Spinal cord (tissue), 4 donors: ENCODE measurements around the gene ATXN2L. TPM values are rescaled to one million over a fixed set of nuclear protein-coding genes. Genes with fewer than 3 reads are reported as not detected.

Experiments
- polyA plus RNA-seq, 2 donors: library from polyadenylated mRNA; unstranded; fragments of 120-200 nt; gene quantifications; one replicate each; pipeline ENCODE4 v1.2.1, GENCODE V29; 2013; ENCODE audit not compliant: insufficient read length in 2 of 2
- small RNA-seq: library from RNA; depleted of rRNA; stranded (forward); fragments of <200 nt; gene quantifications from one replicate; pipeline ENCODE3, GENCODE V24; 2014; ENCODE audit warnings: low replicate concordance
- total RNA-seq, 2 donors: library from RNA; depleted of rRNA in 1 of 2; stranded (reverse); fragments of 120-200 nt in 1 of 2; fragments of >200 nt in 1 of 2; gene quantifications; one replicate each; pipeline versions ENCODE4 v1.2.3 to v1.2.4, GENCODE V29; 2013 to 2014

ATXN2L gene
- total and polyA plus RNA-seq, 4 donors: 40.1 to 159 (median 89.5) TPM

Small RNA genes within 50 kb of the gene (small RNA-seq; reads per million reads assigned to genes)
- gene RF00416: not detected

Other genes starting within 250 kb of the ATXN2L start
- gene SULT1A2, start 225.9 kb upstream of the ATXN2L start, total RNA-seq: 1 to 10 TPM in 1 of 2 donors, under 1 TPM in 1; 0.50 to 2.8 TPM
- gene SULT1A2, start 225.9 kb upstream of the ATXN2L start, polyA plus RNA-seq: 1 to 10 TPM; 1.4 to 2.6 TPM
- 10 to 100 TPM; 18.8 to 73.9 TPM for gene SULT1A1, start 213.0 kb upstream of the ATXN2L start, total RNA-seq
- gene SULT1A1, start 213.0 kb upstream of the ATXN2L start, polyA plus RNA-seq: 10 to 100 TPM; 24.2 to 35.4 TPM
- under 1 TPM; 0.10 to 0.72 TPM for gene NPIPB8, start 184.9 kb upstream of the ATXN2L start, total RNA-seq
- 1 to 10 TPM; 1.6 to 2.4 TPM for gene NPIPB8, start 184.9 kb upstream of the ATXN2L start, polyA plus RNA-seq
- gene EIF3C, start 111.5 kb upstream of the ATXN2L start, total RNA-seq: 100 to 1,000 TPM; 126 to 465 TPM
- gene EIF3C, start 111.5 kb upstream of the ATXN2L start, polyA plus RNA-seq: 100 to 1,000 TPM; 318 to 475 TPM
- gene NPIPB9, start 71.2 kb upstream of the ATXN2L start, total RNA-seq: 1 to 10 TPM; 3.1 to 3.4 TPM
- 1 to 10 TPM; 2.5 to 4.2 TPM for gene NPIPB9, start 71.2 kb upstream of the ATXN2L start, polyA plus RNA-seq
- 100 to 1,000 TPM in 1 of 2 donors, 10 to 100 TPM in 1; 56.9 to 120 TPM for gene TUFM, start 23.3 kb downstream of the ATXN2L start, total RNA-seq
- gene TUFM, start 23.3 kb downstream of the ATXN2L start, polyA plus RNA-seq: 100 to 1,000 TPM; 242 to 243 TPM
- 10 to 100 TPM; 17.5 to 40.3 TPM for gene SH2B1, start 40.8 kb downstream of the ATXN2L start, total RNA-seq
- 100 to 1,000 TPM; 101 to 113 TPM for gene SH2B1, start 40.8 kb downstream of the ATXN2L start, polyA plus RNA-seq
- gene ATP2A1, start 55.5 kb downstream of the ATXN2L start, total RNA-seq: under 1 TPM; 0.77 to 0.99 TPM
- 1 to 10 TPM; 2.6 to 6.1 TPM for gene ATP2A1, start 55.5 kb downstream of the ATXN2L start, polyA plus RNA-seq
- 10 to 100 TPM; 11.2 to 19.6 TPM for gene RABEP2, start 102.2 kb downstream of the ATXN2L start, total RNA-seq
- 10 to 100 TPM; 16.6 to 25.8 TPM for gene RABEP2, start 102.2 kb downstream of the ATXN2L start, polyA plus RNA-seq
- 1 to 10 TPM in 1 of 2 donors, under 1 TPM in 1; 0.40 to 1.0 TPM for gene CD19, start 109.0 kb downstream of the ATXN2L start, total RNA-seq
- 1 to 10 TPM; 1.1 to 1.3 TPM for gene CD19, start 109.0 kb downstream of the ATXN2L start, polyA plus RNA-seq
- gene NFATC2IP, start 127.9 kb downstream of the ATXN2L start, total RNA-seq: 10 to 100 TPM; 26.3 to 26.8 TPM
- gene NFATC2IP, start 127.9 kb downstream of the ATXN2L start, polyA plus RNA-seq: 10 to 100 TPM; 37.2 to 70.8 TPM
- 10 to 100 TPM; 18.4 to 27.7 TPM for gene SPNS1, start 151.8 kb downstream of the ATXN2L start, total RNA-seq
- gene SPNS1, start 151.8 kb downstream of the ATXN2L start, polyA plus RNA-seq: 10 to 100 TPM; 54.9 to 66.9 TPM
- 1 to 10 TPM in 1 of 2 donors, under 1 TPM in 1; 0.40 to 2.1 TPM for gene LAT, start 162.1 kb downstream of the ATXN2L start, total RNA-seq
- 10 to 100 TPM in 1 of 2 donors, 1 to 10 TPM in 1; 8.8 to 10.5 TPM for gene LAT, start 162.1 kb downstream of the ATXN2L start, polyA plus RNA-seq